ENCODE results near the gene KCTD15. TPM values are rescaled to one million over a fixed set of nuclear protein-coding genes. Genes with fewer than 3 reads are reported as not detected.

KCTD15 gene
- total RNA-seq, 1 experiment from 2014 or later, result 41.5 TPM

DNA sequence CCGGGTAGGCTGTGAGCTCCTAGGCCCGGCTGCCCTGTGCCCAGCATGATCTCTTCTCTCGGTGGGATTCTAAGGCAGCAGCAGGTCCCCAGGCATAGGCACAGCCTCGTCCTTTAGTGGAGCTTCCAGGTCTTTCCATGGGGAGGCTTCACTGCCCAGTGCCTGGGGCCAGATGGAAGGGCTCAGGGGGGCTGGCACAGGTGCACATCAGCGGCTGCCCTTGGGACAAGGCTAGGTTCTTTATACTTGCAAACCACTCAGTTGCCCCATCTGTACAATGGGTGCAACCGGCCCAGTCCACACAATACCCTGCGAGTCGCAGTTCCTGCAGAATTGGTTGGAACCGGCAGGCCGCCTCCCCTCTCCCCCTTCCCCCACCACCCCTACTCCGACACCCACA, 14.2 kb downstream of the KCTD15 start:
- ChIA-PET POLR2A (no interaction called here), CTCF (interaction anchor here (1.0 kb wide), 1 partner anchor 33 kb away, joined by 4 read pairs; no protein-coding TSS in a partner anchor)
- Mint-ChIP-seq H3K4me3 (no peak overlapping the region), H3K27me3 (ENCODE audit: low read depth) (no peaks in the 10 kb centered on the region), H3K36me3 (peaks cover 29% of the 10 kb centered on the region), H3K9me3 (no peaks in the 10 kb centered on the region), H3K4me1 (peaks cover 12% of the 10 kb centered on the region), H3K27ac (no peak overlapping the region)
- no peak for DNase-seq (ENCODE audit: low spot score)
- no peak for TF ChIP-seq ATF1 (CRISPR knock-in tag; IDR thresholded peaks at IDR 0.05)
- no peak for TF ChIP-seq ERG (CRISPR knock-in tag; IDR thresholded peaks at IDR 0.05)
- no peak for TF ChIP-seq MYBL2 (CRISPR knock-in tag; IDR thresholded peaks at IDR 0.05)
- TF ChIP-seq RORB (CRISPR knock-in tag; IDR thresholded peaks at IDR 0.05), result no peak
- TF ChIP-seq, protein P1, sequence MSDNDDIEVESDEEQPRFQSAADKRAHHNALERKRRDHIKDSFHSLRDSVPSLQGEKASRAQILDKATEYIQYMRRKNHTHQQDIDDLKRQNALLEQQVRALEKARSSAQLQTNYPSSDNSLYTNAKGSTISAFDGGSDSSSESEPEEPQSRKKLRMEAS (CRISPR knock-in tag; IDR thresholded peaks at IDR 0.05), result no peak
- TF ChIP-seq ELF4 (CRISPR knock-in tag; IDR thresholded peaks at IDR 0.05; ENCODE audit: low read depth), result no peak
- no peak for TF ChIP-seq KAT7 (CRISPR knock-in tag; IDR thresholded peaks at IDR 0.05; ENCODE audit: borderline replicate concordance)
- no peak for TF ChIP-seq ZNF138 (CRISPR knock-in tag; conservative IDR thresholded peaks at IDR 0.05)
- no peak for TF ChIP-seq RELA (CRISPR knock-in tag; IDR thresholded peaks at IDR 0.05; ENCODE audit: borderline replicate concordance)
- no peak for TF ChIP-seq JAZF1 (CRISPR knock-in tag; IDR thresholded peaks at IDR 0.05)
- no peak for TF ChIP-seq ZNF232 (CRISPR knock-in tag; IDR thresholded peaks at IDR 0.05)
- ATAC-seq, result no peak

- H3K27ac Mint-ChIP-seq, result no peak overlapping the region
- H3K9me3 Mint-ChIP-seq, result no peaks in the 10 kb centered on the region
- POLR2A ChIA-PET, result interaction anchor here (0.7 kb wide), 1 partner anchor 1620 kb away, joined by 4 read pairs; no protein-coding TSS in a partner anchor
- no peak for ATAC-seq
- DNase-seq (ENCODE audit: low spot score), result no peak
- H3K4me1 Mint-ChIP-seq, result peaks cover 12% of the 10 kb centered on the region
- CTCF ChIA-PET, result interaction anchor here (1.0 kb wide), 1 partner anchor 33 kb away, joined by 4 read pairs; no protein-coding TSS in a partner anchor
- no peak overlapping the region for H3K4me3 Mint-ChIP-seq
- H3K27me3 Mint-ChIP-seq (ENCODE audit: low read depth), result no peaks in the 10 kb centered on the region
- no peak for TF ChIP-seq ZNF396 (CRISPR knock-in tag; IDR thresholded peaks at IDR 0.05; ENCODE audit: borderline replicate concordance)
- TF ChIP-seq, protein P2, sequence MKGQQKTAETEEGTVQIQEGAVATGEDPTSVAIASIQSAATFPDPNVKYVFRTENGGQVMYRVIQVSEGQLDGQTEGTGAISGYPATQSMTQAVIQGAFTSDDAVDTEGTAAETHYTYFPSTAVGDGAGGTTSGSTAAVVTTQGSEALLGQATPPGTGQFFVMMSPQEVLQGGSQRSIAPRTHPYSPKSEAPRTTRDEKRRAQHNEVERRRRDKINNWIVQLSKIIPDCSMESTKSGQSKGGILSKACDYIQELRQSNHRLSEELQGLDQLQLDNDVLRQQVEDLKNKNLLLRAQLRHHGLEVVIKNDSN (CRISPR knock-in tag; IDR thresholded peaks at IDR 0.05), result no peak
- TF ChIP-seq ESRRA (CRISPR knock-in tag; IDR thresholded peaks at IDR 0.05; ENCODE audit: borderline replicate concordance), result no peak
- TF ChIP-seq NFYB (CRISPR knock-in tag; conservative IDR thresholded peaks at IDR 0.05; ENCODE audit: low read depth), result no peak
- peaks cover 25% of the 10 kb centered on the region for H3K36me3 Mint-ChIP-seq
Observed at GRCh38 chr19:33811246-33811645, 14.6 kb downstream of the KCTD15 start.

- POLR2A ChIA-PET, result interaction anchor here (0.7 kb wide), 3 partner anchors 378 to 1620 kb away, joined by 3 to 7 read pairs (median 4); no protein-coding TSS in a partner anchor
- H3K9me3 Mint-ChIP-seq, result no peaks in the 10 kb centered on the region
- H3K36me3 Mint-ChIP-seq, result peaks cover 21% of the 10 kb centered on the region
- DNase-seq (ENCODE audit: low spot score) (no peak), ATAC-seq (no peak)
- CTCF ChIA-PET, result interaction anchor here (1.0 to 1.6 kb wide), 2 partner anchors 17 to 34 kb away, joined by 4 read pairs; no protein-coding TSS in a partner anchor
- H3K4me1 Mint-ChIP-seq, result peaks cover 12% of the 10 kb centered on the region
- no peak overlapping the region for H3K4me3 Mint-ChIP-seq
- H3K27ac Mint-ChIP-seq, result no peak overlapping the region
- no peaks in the 10 kb centered on the region for H3K27me3 Mint-ChIP-seq (ENCODE audit: low read depth)
- TF ChIP-seq CREM (CRISPR knock-in tag; IDR thresholded peaks at IDR 0.05), result no peak
- no peak for TF ChIP-seq NR2C2 (CRISPR knock-in tag; IDR thresholded peaks at IDR 0.05)
- no peak for TF ChIP-seq ZNF532 (CRISPR knock-in tag; IDR thresholded peaks at IDR 0.05; ENCODE audit: borderline replicate concordance)
- TF ChIP-seq ZNF121 (CRISPR knock-in tag; IDR thresholded peaks at IDR 0.05), result no peak
- TF ChIP-seq, protein P3, sequence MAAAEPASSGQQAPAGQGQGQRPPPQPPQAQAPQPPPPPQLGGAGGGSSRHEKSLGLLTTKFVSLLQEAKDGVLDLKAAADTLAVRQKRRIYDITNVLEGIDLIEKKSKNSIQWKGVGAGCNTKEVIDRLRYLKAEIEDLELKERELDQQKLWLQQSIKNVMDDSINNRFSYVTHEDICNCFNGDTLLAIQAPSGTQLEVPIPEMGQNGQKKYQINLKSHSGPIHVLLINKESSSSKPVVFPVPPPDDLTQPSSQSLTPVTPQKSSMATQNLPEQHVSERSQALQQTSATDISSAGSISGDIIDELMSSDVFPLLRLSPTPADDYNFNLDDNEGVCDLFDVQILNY (CRISPR knock-in tag; IDR thresholded peaks at IDR 0.05), result no peak
- TF ChIP-seq ZNF138 (CRISPR knock-in tag; conservative IDR thresholded peaks at IDR 0.05), result no peak
- TF ChIP-seq SP1 (CRISPR knock-in tag; conservative IDR thresholded peaks at IDR 0.05), result no peak
- TF ChIP-seq, protein P4, sequence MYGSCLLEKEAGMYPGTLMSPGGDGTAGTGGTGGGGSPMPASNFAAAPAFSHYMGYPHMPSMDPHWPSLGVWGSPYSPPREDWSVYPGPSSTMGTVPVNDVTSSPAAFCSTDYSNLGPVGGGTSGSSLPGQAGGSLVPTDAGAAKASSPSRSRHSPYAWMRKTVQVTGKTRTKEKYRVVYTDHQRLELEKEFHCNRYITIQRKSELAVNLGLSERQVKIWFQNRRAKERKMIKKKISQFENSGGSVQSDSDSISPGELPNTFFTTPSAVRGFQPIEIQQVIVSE (CRISPR knock-in tag; IDR thresholded peaks at IDR 0.05; ENCODE audit: borderline replicate concordance), result no peak
Observed at GRCh38 chr19:33811736-33812387, 15.2 kb downstream of the KCTD15 start.

All from WTC11 (cell line).